Measurements from ENCODE around the gene SF3B3.

SF3B3 gene

GRCh38 chr16:70605283-70605657 is 81.7 kb downstream of the SF3B3 start:
- H2AFZ ChIP-seq (ENCODE audit: low read length): no peak overlapping the region
- no peak overlapping the region for H3K4me2 ChIP-seq (ENCODE audit: low read depth, low read length)
- no peak overlapping the region for H3K27ac ChIP-seq (ENCODE audit: low read length)
- no peaks in the 10 kb centered on the region for H3K36me3 ChIP-seq (replicated peaks; ENCODE audit: insufficient read depth, low read length)
- H3F3A ChIP-seq (ENCODE audit: insufficient read depth, low read length): no peaks in the 10 kb centered on the region
- H3K9ac ChIP-seq (ENCODE audit: low read length): no peak overlapping the region
- no peaks in the 10 kb centered on the region for H3K9me3 ChIP-seq (replicated peaks; ENCODE audit: insufficient read depth, low read length)
- no peaks in the 10 kb centered on the region for H3K4me1 ChIP-seq (ENCODE audit: low read length)
- H3K27me3 ChIP-seq (replicated peaks; ENCODE audit: insufficient read depth, low read length): no peaks in the 10 kb centered on the region
- no peak for DNase-seq
- no peaks in the 10 kb centered on the region for H4K20me1 ChIP-seq (ENCODE audit: insufficient read depth, low read length)
- H3K79me2 ChIP-seq (ENCODE audit: low read length): no peaks in the 10 kb centered on the region
- TF ChIP-seq EZH2phosphoT487 (IDR thresholded peaks at IDR 0.05; ENCODE audit: low read length) (no peak), CTCF (IDR thresholded peaks at IDR 0.05; ENCODE audit: low read length) (no peak), EZH2 (optimal IDR thresholded peaks at IDR 0.05; ENCODE audit: low read depth, low read length) (no peak)
- no peaks in the 10 kb centered on the region for H3K9me2 ChIP-seq (replicated peaks; ENCODE audit: insufficient read depth, low read length)
- no peak overlapping the region for H3K4me3 ChIP-seq (ENCODE audit: low read length)

- H3K4me2 ChIP-seq (ENCODE audit: low read depth, low read length): no peak overlapping the region
- no peak for TF ChIP-seq CTCF (IDR thresholded peaks at IDR 0.05; ENCODE audit: low read length)
- TF ChIP-seq EZH2phosphoT487 (IDR thresholded peaks at IDR 0.05; ENCODE audit: low read length): no peak
- no peak for TF ChIP-seq EZH2 (optimal IDR thresholded peaks at IDR 0.05; ENCODE audit: low read depth, low read length)
These were observed 84.9 kb downstream of the SF3B3 start for GRCh38 chr16:70608521-70608920.

GRCh38 chr16:70610273-70611223 is 86.9 kb downstream of the SF3B3 start:
- no peaks in the 10 kb centered on the region for H4K20me1 ChIP-seq (ENCODE audit: insufficient read depth, low read length)
- H3K9me3 ChIP-seq (replicated peaks; ENCODE audit: insufficient read depth, low read length): no peaks in the 10 kb centered on the region
- no peaks in the 10 kb centered on the region for H3K9me2 ChIP-seq (replicated peaks; ENCODE audit: insufficient read depth, low read length)
- no peak overlapping the region for H3K4me3 ChIP-seq (ENCODE audit: low read length)
- H3K36me3 ChIP-seq (replicated peaks; ENCODE audit: insufficient read depth, low read length): no peaks in the 10 kb centered on the region
- no peaks in the 10 kb centered on the region for H3K79me2 ChIP-seq (ENCODE audit: low read length)
- no peaks in the 10 kb centered on the region for H3F3A ChIP-seq (ENCODE audit: insufficient read depth, low read length)
- no peaks in the 10 kb centered on the region for H3K4me1 ChIP-seq (ENCODE audit: low read length)
- no peak overlapping the region for H3K27ac ChIP-seq (ENCODE audit: low read length)
- H2AFZ ChIP-seq (ENCODE audit: low read length): no peak overlapping the region
- no peak for TF ChIP-seq EZH2phosphoT487 (IDR thresholded peaks at IDR 0.05; ENCODE audit: low read length)
- no peak for TF ChIP-seq EZH2 (optimal IDR thresholded peaks at IDR 0.05; ENCODE audit: low read depth, low read length)
- no peak overlapping the region for H3K9ac ChIP-seq (ENCODE audit: low read length)
- no peaks in the 10 kb centered on the region for H3K27me3 ChIP-seq (replicated peaks; ENCODE audit: insufficient read depth, low read length)
- no peak overlapping the region for H3K4me2 ChIP-seq (ENCODE audit: low read depth, low read length)
- DNase-seq: no peak

More at GRCh38 chr16:70608521-70608920, 84.9 kb downstream of the SF3B3 start:
- no peaks in the 10 kb centered on the region for H3K9me3 ChIP-seq (replicated peaks; ENCODE audit: insufficient read depth, low read length)
- no peaks in the 10 kb centered on the region for H3K27me3 ChIP-seq (replicated peaks; ENCODE audit: insufficient read depth, low read length)
- no peaks in the 10 kb centered on the region for H3K9me2 ChIP-seq (replicated peaks; ENCODE audit: insufficient read depth, low read length)
- H3F3A ChIP-seq (ENCODE audit: insufficient read depth, low read length): no peaks in the 10 kb centered on the region
- H3K79me2 ChIP-seq (ENCODE audit: low read length): no peaks in the 10 kb centered on the region
- no peak overlapping the region for H2AFZ ChIP-seq (ENCODE audit: low read length)
- no peaks in the 10 kb centered on the region for H3K4me1 ChIP-seq (ENCODE audit: low read length)
- no peaks in the 10 kb centered on the region for H3K36me3 ChIP-seq (replicated peaks; ENCODE audit: insufficient read depth, low read length)
- H3K4me3 ChIP-seq (ENCODE audit: low read length): no peak overlapping the region
- no peak for DNase-seq
- no peak overlapping the region for H3K9ac ChIP-seq (ENCODE audit: low read length)
- no peak overlapping the region for H3K27ac ChIP-seq (ENCODE audit: low read length)
- H4K20me1 ChIP-seq (ENCODE audit: insufficient read depth, low read length): no peaks in the 10 kb centered on the region

GRCh38 chr16:70611224-70611598 is 87.6 kb downstream of the SF3B3 start:
- H3K4me1 ChIP-seq (ENCODE audit: low read length): no peaks in the 10 kb centered on the region
- H3K4me2 ChIP-seq (ENCODE audit: low read depth, low read length): no peak overlapping the region
- H3K4me3 ChIP-seq (ENCODE audit: low read length): no peak overlapping the region
- no peaks in the 10 kb centered on the region for H3K36me3 ChIP-seq (replicated peaks; ENCODE audit: insufficient read depth, low read length)
- no peak for DNase-seq
- no peaks in the 10 kb centered on the region for H3K27me3 ChIP-seq (replicated peaks; ENCODE audit: insufficient read depth, low read length)
- no peaks in the 10 kb centered on the region for H3K9me3 ChIP-seq (replicated peaks; ENCODE audit: insufficient read depth, low read length)
- H3K79me2 ChIP-seq (ENCODE audit: low read length): no peaks in the 10 kb centered on the region
- no peaks in the 10 kb centered on the region for H3F3A ChIP-seq (ENCODE audit: insufficient read depth, low read length)
- no peaks in the 10 kb centered on the region for H4K20me1 ChIP-seq (ENCODE audit: insufficient read depth, low read length)
- H3K9ac ChIP-seq (ENCODE audit: low read length): no peak overlapping the region
- no peaks in the 10 kb centered on the region for H3K9me2 ChIP-seq (replicated peaks; ENCODE audit: insufficient read depth, low read length)
- no peak for TF ChIP-seq CTCF (IDR thresholded peaks at IDR 0.05; ENCODE audit: low read length)
- no peak overlapping the region for H3K27ac ChIP-seq (ENCODE audit: low read length)
- H2AFZ ChIP-seq (ENCODE audit: low read length): no peak overlapping the region
